SK-N-SH (cell line): ENCODE measurements around the gene KIF5C. TPM values are rescaled to one million over a fixed set of nuclear protein-coding genes. Genes with fewer than 3 reads are reported as not detected.

Experiments
- CTCF ChIA-PET: fragments of 300-600, 350-600 bp; formaldehyde crosslinking; extraction: SDS; loops from one replicate; lab custom pipeline; 2021; lab: Yijun Ruan, JAX
- POLR2A ChIA-PET: fragments of 350-600 bp; sonication (Branson Sonifier 250); formaldehyde crosslinking; extraction: SDS; loops from one replicate; lab custom pipeline; 2020; ENCODE audit warnings: antibody characterized with exemption, inconsistent platforms; lab: Yijun Ruan, JAX
- DNase-seq: peaks from one replicate; pipeline ENCODE4 v3.0.0; 2012
- H2AFZ ChIP-seq: fragments of 200-600 bp; sonication (generic); 2 replicates; pipeline ENCODE4 v1.8.1; 2016; ENCODE audit warnings: antibody characterized with exemption, mild to moderate bottlenecking, low read depth
- H3F3A ChIP-seq: fragments of 200-600 bp; sonication (generic); replicated peaks from 2 replicates; pipeline ENCODE3; 2016; ENCODE audit warnings: antibody characterized with exemption, mild to moderate bottlenecking; ENCODE audit not compliant: insufficient read depth
- H3K27ac ChIP-seq, 2 experiments: fragments of 200-500 bp in 1 of 2; fragments of 200-600 bp in 1 of 2; sonication (Bioruptor generic) in 1 of 2; sonication (generic), shearing (Covaris generic) in 1 of 2; 2 replicates each; pipeline versions ENCODE4 v1.5.1 to v1.6.1; 2014 to 2016; ENCODE audit warnings: low read depth in 2 of 2, inconsistent platforms in 1 of 2, low read length in 1 of 2, mild to moderate bottlenecking in 1 of 2, mixed read lengths in 1 of 2
- H3K27me3 ChIP-seq: fragments of 200-600 bp; sonication (generic), shearing (Covaris generic); 2 replicates; pipeline ENCODE4 v1.6.1; 2016; ENCODE audit warnings: mixed run types; ENCODE audit not compliant: insufficient read depth
- H3K36me3 ChIP-seq, 2 experiments: fragments of 200-500 bp in 1 of 2; fragments of 200-600 bp in 1 of 2; sonication (Bioruptor generic) in 1 of 2; sonication (generic) in 1 of 2; replicated peaks in 1 of 2; 2 replicates each; pipeline versions ENCODE3 to v1.5.1; 2014 to 2016; ENCODE audit warnings: low read length in 1 of 2, mild to moderate bottlenecking in 1 of 2; ENCODE audit not compliant: insufficient read depth in 2 of 2, control insufficient read depth in 1 of 2
- H3K4me1 ChIP-seq, 2 experiments: fragments of 200-500 bp in 1 of 2; fragments of 200-600 bp in 1 of 2; sonication (Bioruptor generic) in 1 of 2; sonication (generic), shearing (Covaris generic) in 1 of 2; 2 replicates each; pipeline versions ENCODE4 v1.5.1 to v1.6.1; 2014 to 2016; ENCODE audit warnings: low read depth in 1 of 2, low read length in 1 of 2, mixed run types in 1 of 2; ENCODE audit not compliant: insufficient read depth in 2 of 2, control insufficient read depth in 1 of 2
- H3K4me2 ChIP-seq: fragments of 200-600 bp; sonication (generic), shearing (Covaris generic); 2 replicates; pipeline ENCODE4 v1.6.1; 2017; ENCODE audit warnings: mixed run types
- H3K4me3 ChIP-seq, 2 experiments: fragments of 200-500 bp in 1 of 2; fragments of 200-600 bp in 1 of 2; sonication (Bioruptor generic) in 1 of 2; sonication (generic), shearing (Covaris generic) in 1 of 2; 2 replicates each; pipeline versions ENCODE4 v1.5.1 to v1.8.1; 2014 to 2016; ENCODE audit warnings: low read depth in 2 of 2, inconsistent platforms in 1 of 2, low read length in 1 of 2, mild to moderate bottlenecking in 1 of 2, mixed read lengths in 1 of 2, moderate library complexity in 1 of 2
- H3K79me2 ChIP-seq: fragments of 200-600 bp; sonication (generic); 2 replicates; pipeline ENCODE4 v1.8.1; 2017; ENCODE audit warnings: mild to moderate bottlenecking; ENCODE audit not compliant: insufficient read depth
- H3K9ac ChIP-seq: fragments of 200-600 bp; sonication (generic); 2 replicates; pipeline ENCODE4 v1.6.1; 2017; ENCODE audit warnings: mixed run types
- H3K9me2 ChIP-seq: fragments of 200-600 bp; sonication (generic); 2 replicates; pipeline ENCODE4 v1.6.1; 2017; ENCODE audit warnings: mixed run types
- H3K9me3 ChIP-seq: fragments of 200-600 bp; sonication (generic); 2 replicates; pipeline ENCODE4 v1.6.1; 2017; ENCODE audit warnings: mixed run types, mild to moderate bottlenecking, moderate library complexity
- H4K20me1 ChIP-seq: fragments of 200-600 bp; sonication (generic); 2 replicates; pipeline ENCODE4 v1.6.1; 2017; ENCODE audit warnings: mild to moderate bottlenecking, mixed run types; ENCODE audit not compliant: insufficient read depth
- ELF1 ChIP-seq: IDR thresholded peaks from 2 replicates; pipeline ENCODE4 v1.4.0; 2012
- MAX ChIP-seq: IDR thresholded peaks from 2 replicates; pipeline ENCODE4 v1.4.0; 2012; ENCODE audit warnings: low read depth
- RAD21 ChIP-seq: IDR thresholded peaks from 2 replicates; pipeline ENCODE4 v1.6.1; 2012; ENCODE audit warnings: mild to moderate bottlenecking, low read length
- RCOR1 ChIP-seq: fragments of 150-350 bp; IDR thresholded peaks from 2 replicates; pipeline ENCODE4 v1.6.1; 2017; ENCODE audit warnings: antibody characterized with exemption, low read length
- WGBS: methylation state at CpG from one replicate; pipeline ENCODE4 v1.1.6; 2017; ENCODE audit warnings: low lambda C conversion rate; 5-methylcytosine and 5-hydroxymethylcytosine counted together
- polyA plus RNA-seq, 3 experiments: library from polyadenylated mRNA; depleted of rRNA; stranded (reverse); fragments of >200 nt; gene quantifications; 2 replicates each; pipeline ENCODE4 v1.2.3, GENCODE V29; 2012
- TF ChIP-seq, protein P1 (sequence below): IDR thresholded peaks from 2 replicates; pipeline ENCODE4 v1.4.0; 2012; ENCODE audit warnings: low read depth, borderline replicate concordance
- TF ChIP-seq, protein P2 (sequence below): IDR thresholded peaks from 2 replicates; pipeline ENCODE4 v1.4.0; 2012; ENCODE audit warnings: low read depth, borderline replicate concordance

The KIF5C gene
- polyA plus RNA-seq, 1 of the 3 experiments (the other 2 are of a cell fraction) = 3.9 TPM

- H3K27ac ChIP-seq = no peak overlapping the region
- peaks cover 0 to 2% of the 10 kb centered on the region in 2 experiments for H3K36me3 ChIP-seq
- no peak overlapping the region for H3K9ac ChIP-seq
- no peaks in the 10 kb centered on the region for H3K27me3 ChIP-seq
- H3K4me2 ChIP-seq = no peak overlapping the region
- H3K4me3 ChIP-seq = no peak overlapping the region
- no peak overlapping the region for H2AFZ ChIP-seq
- no peaks in the 10 kb centered on the region for H3K9me3 ChIP-seq
- no peaks in the 10 kb centered on the region for H3K9me2 ChIP-seq
- H3K4me1 ChIP-seq = no peaks in the 10 kb centered on the region; a peak in 1 of 4 replicates
- no peaks in the 10 kb centered on the region for H4K20me1 ChIP-seq
- ChIA-PET POLR2A (no interaction called here), CTCF (interaction anchor here (1.0 kb wide), 1 partner anchor 508 kb away, joined by 3 read pairs; no protein-coding TSS in a partner anchor)
- 92% methylated on average over 25 of the region's 31 CpGs for WGBS
- no peaks in the 10 kb centered on the region for H3F3A ChIP-seq
- no peaks in the 10 kb centered on the region for H3K79me2 ChIP-seq
- TF ChIP-seq RAD21 (no peak), MAX (no peak), RCOR1 (no peak)
- DNase-seq = no peak
These were observed 128.1 kb downstream of the KIF5C start for GRCh38 chr2:149002891-149003740.

DNA sequence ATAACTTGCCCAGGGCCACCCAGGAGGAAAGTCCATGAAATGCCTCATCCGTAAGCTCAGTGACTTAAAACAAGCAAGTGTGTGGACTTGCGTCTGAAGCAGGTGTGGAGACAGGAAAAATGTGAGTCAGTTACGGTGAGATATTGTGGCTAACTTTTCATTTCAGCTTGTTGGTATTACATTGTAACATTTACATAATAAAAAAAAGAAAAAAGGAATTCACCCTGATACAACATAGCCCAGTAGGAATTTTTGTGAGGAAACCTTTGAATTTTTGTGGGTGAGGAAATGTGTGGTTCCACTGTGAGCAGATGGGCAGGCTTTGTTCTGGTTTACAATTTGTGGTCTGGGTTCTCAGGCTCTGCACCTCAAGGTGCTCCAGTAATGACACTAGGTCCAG is 129.8 kb downstream of the KIF5C start:
- TF ChIP-seq, protein P1, sequence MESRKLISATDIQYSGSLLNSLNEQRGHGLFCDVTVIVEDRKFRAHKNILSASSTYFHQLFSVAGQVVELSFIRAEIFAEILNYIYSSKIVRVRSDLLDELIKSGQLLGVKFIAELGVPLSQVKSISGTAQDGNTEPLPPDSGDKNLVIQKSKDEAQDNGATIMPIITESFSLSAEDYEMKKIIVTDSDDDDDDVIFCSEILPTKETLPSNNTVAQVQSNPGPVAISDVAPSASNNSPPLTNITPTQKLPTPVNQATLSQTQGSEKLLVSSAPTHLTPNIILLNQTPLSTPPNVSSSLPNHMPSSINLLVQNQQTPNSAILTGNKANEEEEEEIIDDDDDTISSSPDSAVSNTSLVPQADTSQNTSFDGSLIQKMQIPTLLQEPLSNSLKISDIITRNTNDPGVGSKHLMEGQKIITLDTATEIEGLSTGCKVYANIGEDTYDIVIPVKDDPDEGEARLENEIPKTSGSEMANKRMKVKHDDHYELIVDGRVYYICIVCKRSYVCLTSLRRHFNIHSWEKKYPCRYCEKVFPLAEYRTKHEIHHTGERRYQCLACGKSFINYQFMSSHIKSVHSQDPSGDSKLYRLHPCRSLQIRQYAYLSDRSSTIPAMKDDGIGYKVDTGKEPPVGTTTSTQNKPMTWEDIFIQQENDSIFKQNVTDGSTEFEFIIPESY = no peak
- TF ChIP-seq ELF1 = no peak
- TF ChIP-seq, protein P2, sequence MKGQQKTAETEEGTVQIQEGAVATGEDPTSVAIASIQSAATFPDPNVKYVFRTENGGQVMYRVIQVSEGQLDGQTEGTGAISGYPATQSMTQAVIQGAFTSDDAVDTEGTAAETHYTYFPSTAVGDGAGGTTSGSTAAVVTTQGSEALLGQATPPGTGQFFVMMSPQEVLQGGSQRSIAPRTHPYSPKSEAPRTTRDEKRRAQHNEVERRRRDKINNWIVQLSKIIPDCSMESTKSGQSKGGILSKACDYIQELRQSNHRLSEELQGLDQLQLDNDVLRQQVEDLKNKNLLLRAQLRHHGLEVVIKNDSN = no peak
- DNase-seq = no peak
- Histone ChIP-seq H3K4me3 (no peak overlapping the region), H3K79me2 (no peaks in the 10 kb centered on the region), H2AFZ (no peak overlapping the region), H3K9me2 (no peaks in the 10 kb centered on the region), H3F3A (no peaks in the 10 kb centered on the region), H3K9me3 (no peaks in the 10 kb centered on the region), H3K27me3 (no peaks in the 10 kb centered on the region), H3K36me3 (peaks cover 0 to 2% of the 10 kb centered on the region in 2 experiments), H3K4me1 (no peaks in the 10 kb centered on the region; a peak in 1 of 4 replicates), H4K20me1 (no peaks in the 10 kb centered on the region), H3K4me2 (no peak overlapping the region), H3K27ac (no peak overlapping the region), H3K9ac (no peak overlapping the region)
- ChIA-PET CTCF (no interaction called here), POLR2A (no interaction called here)
- 94% methylated on average over 3 of the region's 3 CpGs for WGBS
